ENCODE data around the gene NBDY.
A peak's percentile ranks its signal among the peaks of the same experiment; 100 is the strongest.
"Not testable (repeated sequence)": the region's sequence is repeated elsewhere in the genome, so short reads cannot be mapped to it uniquely, and the experiment has no call there.

The NBDY gene

DNA sequence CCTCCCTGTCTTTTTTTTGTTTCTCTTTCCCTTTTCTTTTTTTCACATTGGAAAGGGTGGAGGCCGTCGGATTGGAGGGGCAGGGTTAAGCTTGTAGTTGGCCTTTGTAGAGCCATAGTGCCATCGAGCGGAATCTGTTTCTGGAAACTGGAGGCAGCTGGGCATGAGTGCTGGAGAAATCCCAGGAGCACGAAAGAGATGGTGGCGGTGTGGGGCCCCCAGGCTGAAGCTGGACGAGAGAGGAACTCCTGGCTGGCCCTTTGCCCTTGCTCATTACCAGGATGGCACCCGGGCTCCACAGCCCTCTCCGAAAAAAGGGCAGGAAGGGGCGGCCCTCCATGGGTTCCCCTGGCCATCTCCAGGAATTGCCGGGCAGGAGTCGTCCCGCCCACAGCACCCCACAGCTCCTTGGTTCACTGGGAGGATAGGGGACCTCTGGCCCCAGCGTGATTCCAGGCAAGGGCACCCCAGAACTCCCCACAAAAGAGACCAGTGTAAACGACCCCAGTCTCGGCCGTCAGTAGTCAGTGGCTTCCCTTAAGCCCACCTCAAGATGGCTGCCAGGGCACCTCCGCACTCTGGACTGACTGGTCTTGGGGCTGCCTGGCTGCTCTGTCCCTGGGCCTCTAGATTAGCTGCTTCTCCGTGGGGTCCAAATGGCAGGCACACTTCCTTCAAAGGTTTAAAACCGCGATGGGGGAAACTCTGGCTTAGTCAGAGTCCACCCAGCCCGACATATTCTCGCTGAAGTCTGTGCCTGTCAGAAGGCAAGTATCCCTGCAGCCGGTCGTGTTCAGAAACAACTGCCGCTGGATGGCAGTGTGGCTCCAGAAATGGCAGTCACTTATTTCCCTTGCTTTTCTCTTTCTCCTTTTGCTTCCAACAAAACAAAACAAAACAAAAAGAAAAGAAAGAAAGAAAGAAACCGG is 74.1 kb downstream of the NBDY start:
- peak overlapping the region; percentile 49 for H3K4me3 ChIP-seq (ENCODE audit: low read depth, low read length)
- TF ChIP-seq, protein P1, sequence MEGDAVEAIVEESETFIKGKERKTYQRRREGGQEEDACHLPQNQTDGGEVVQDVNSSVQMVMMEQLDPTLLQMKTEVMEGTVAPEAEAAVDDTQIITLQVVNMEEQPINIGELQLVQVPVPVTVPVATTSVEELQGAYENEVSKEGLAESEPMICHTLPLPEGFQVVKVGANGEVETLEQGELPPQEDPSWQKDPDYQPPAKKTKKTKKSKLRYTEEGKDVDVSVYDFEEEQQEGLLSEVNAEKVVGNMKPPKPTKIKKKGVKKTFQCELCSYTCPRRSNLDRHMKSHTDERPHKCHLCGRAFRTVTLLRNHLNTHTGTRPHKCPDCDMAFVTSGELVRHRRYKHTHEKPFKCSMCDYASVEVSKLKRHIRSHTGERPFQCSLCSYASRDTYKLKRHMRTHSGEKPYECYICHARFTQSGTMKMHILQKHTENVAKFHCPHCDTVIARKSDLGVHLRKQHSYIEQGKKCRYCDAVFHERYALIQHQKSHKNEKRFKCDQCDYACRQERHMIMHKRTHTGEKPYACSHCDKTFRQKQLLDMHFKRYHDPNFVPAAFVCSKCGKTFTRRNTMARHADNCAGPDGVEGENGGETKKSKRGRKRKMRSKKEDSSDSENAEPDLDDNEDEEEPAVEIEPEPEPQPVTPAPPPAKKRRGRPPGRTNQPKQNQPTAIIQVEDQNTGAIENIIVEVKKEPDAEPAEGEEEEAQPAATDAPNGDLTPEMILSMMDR (IDR thresholded peaks at IDR 0.05; ENCODE audit: borderline replicate concordance, insufficient read depth, low read depth, low read length) = peak; percentile 42; the same call in 1 of the 2 replicates

DNA sequence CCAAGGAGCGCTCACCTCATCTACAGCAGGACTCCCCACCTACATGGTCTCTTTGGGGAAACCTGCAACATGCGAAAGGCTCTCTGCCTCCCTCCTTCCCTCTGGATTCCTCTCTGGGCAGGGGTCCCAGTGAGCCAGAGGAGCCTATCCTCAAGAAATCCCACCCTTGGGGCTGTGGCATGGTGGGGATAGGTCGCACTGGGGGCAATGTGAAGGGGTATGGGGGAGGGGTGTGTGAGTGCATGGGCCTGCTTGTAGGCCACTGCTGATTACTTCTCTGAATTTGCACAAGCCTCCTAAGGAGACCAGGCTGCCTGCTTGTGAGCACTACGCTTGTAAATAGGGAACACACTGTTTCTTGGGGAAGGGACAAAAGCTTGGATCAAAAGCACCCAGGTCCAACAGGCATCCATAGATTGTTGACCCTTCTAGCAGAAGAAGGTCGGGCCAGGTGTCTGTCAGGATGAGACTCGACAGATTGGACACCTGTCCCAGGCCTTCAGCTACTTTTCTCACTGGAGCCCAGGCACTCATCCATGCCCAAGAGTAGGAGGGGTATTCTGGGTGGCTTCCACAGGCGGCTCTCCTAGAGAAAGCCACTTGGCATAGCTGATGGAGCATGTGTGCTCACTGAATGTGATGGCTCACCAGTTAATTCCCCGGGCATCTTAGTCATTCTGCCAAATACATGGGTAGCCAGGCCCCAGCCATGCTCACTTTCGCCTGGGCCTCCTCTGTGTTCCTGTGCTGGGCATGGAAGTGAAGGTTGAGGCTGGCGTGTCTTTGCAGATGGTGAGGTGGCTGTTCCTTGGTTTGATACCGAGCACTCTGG is 75.0 kb downstream of the NBDY start:
- TF ChIP-seq, protein P1 (IDR thresholded peaks at IDR 0.05; ENCODE audit: borderline replicate concordance, insufficient read depth, low read depth, low read length) = no peak
- H3K4me3 ChIP-seq (ENCODE audit: low read depth, low read length) = no peak overlapping the region

DNA sequence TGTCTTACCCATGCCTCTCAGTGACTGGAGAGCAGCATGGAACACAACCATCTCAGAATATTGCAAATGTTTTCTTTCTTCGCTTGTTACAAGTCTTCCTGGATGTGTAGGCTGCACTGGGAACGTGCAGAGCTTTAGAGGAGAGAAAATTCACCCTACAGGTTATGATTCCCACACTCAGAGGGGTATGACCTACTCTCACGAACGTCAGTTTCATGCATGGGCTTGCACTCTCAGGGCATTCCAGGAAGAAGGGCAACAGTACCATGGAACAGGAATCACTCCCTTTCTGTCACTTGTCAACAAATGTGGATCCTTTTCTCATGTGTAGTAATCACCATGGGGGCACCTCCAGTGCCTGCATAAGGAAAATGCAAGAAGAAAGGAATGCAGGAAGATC is 75.8 kb downstream of the NBDY start:
- TF ChIP-seq, protein P1 (IDR thresholded peaks at IDR 0.05; ENCODE audit: borderline replicate concordance, insufficient read depth, low read depth, low read length) = no peak
- no peak overlapping the region for H3K4me3 ChIP-seq (ENCODE audit: low read depth, low read length)

DNA sequence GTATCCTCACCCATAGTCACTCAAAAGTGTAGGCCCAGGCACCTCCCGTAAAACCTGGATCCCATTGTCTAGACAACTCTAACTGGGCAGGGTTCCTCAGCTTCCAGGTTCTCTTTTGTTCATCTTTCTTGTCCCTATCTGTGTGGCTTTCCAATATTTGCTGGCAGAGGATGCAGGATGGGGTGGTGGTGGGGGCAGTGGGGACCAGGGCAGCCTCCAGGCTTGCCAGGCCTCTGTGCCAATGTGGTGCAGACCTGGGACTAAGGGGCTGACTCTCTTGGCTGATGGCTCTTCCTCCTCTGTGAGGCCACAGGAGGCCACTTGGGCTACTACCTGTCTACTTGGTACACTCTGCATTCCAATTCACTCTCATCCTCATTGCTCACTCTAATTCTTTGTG is 76.4 kb downstream of the NBDY start:
- TF ChIP-seq, protein P1 (IDR thresholded peaks at IDR 0.05; ENCODE audit: borderline replicate concordance, insufficient read depth, low read depth, low read length) = no peak
- H3K4me3 ChIP-seq (ENCODE audit: low read depth, low read length) = no peak overlapping the region

DNA sequence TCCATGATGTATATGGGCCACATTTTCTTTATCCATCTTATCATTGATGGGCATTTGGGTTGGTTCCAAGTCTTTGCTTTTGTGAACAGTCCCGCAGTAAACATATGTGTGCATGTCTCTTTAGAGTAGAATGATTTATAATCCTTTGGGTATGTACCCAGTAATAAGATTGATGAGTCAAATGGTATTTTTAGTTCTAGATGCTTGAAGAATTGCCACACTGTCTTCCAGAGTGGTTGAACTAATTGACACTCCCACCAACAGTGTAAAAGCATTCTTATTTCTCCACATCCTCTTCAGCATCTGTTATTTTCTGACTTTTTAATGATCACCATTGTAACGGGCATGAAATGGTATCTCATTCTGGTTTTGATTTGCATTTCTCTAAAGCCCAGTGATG is 77.1 kb downstream of the NBDY start:
- not testable (repeated sequence) for H3K4me3 ChIP-seq (ENCODE audit: low read depth, low read length)

DNA sequence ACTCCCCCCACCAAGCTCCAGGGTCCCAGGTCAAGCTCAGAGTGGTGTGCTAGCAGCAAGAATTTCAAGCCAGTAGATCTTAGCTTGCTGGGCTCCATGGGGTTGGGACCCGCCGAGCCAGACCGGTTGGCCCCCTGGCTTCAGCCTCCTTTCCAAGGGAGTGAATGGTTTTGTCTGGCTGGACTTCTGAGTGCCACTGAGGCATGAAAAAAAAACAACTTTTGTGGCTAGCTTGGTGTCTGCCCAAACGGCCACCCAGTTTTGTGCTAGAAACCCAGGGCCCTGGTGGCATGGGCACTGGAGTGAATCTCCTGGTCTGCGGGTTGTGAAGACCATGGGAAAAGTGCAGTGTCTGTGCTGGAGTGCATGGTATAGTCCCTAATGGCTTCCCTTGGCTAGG is 82.6 kb downstream of the NBDY start:
- H3K4me3 ChIP-seq (ENCODE audit: low read depth, low read length) = no peak overlapping the region
- TF ChIP-seq, protein P1 (IDR thresholded peaks at IDR 0.05; ENCODE audit: borderline replicate concordance, insufficient read depth, low read depth, low read length) = no peak

DNA sequence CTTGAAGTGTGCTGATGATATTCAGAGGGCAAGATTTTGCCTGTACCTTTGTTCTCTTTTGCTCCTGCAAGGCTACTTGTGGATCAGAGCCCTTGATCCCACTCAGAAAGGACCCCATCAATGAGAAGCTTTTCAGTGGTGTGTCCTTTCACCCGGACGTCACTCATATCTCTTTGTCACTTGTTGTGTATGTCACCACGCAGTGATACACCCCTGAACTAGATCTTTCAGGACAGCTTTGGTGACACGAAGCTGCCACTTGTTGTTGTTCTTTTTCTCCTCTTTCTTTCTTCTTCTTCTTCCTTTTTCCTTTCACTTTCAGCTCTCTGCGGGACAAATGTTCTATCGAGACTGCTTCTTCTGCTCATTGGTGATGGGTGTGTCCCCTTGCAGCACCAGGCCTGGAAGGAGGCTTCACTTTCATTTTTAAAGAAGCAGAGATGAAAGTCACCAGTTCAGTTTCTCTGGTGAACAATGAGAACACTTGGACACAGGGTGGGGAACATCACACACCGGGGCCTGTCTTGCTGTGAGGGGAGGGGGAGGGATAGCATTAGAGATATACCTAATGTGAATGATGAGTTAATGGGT is 83.6 kb downstream of the NBDY start:
- TF ChIP-seq, protein P1 (IDR thresholded peaks at IDR 0.05; ENCODE audit: borderline replicate concordance, insufficient read depth, low read depth, low read length) = no peak
- peak overlapping the region; percentile 21 for H3K4me3 ChIP-seq (ENCODE audit: low read depth, low read length)
